B cell (primary cell): ENCODE data around the gene ANKRD23. TPM values are rescaled to one million over a fixed set of nuclear protein-coding genes. Genes with fewer than 3 reads are reported as not detected.

Experiments
- ATAC-seq: fragments of 200-7000 bp; cut with Tn5 transposase; one replicate; pipeline ENCODE4 v1.10.0; 2021; ENCODE audit warnings: low read depth, mild to moderate bottlenecking, moderate number of reproducible peaks, moderate library complexity
- CTCF ChIA-PET: fragments of 350-600 bp; sonication (Branson Sonifier 250); formaldehyde crosslinking; loops from one replicate; lab custom pipeline; 2021; ENCODE audit warnings: antibody characterized with exemption, inconsistent platforms; lab: Charles Lee
- POLR2A ChIA-PET: fragments of 350-600 bp; sonication (Branson Sonifier 250); formaldehyde crosslinking; loops from one replicate; lab custom pipeline; 2021; ENCODE audit warnings: antibody characterized with exemption; lab: Charles Lee
- DNase-seq: peaks from one replicate; pipeline ENCODE4 v3.0.0; 2013
- H2AFZ ChIP-seq: 2 replicates; pipeline ENCODE4 v1.6.1; 2012; ENCODE audit warnings: mild to moderate bottlenecking, low read depth, low read length; ENCODE audit not compliant: insufficient read depth, poor library complexity, severe bottlenecking
- H3K27ac ChIP-seq, 2 donors: 1 replicate in 1 of 2; 2 replicates in 1 of 2; pipeline ENCODE4 v1.5.1; 2012 to 2013; ENCODE audit warnings: low read length in 2 of 2, mild to moderate bottlenecking in 2 of 2, moderate library complexity in 1 of 2
- H3K27me3 ChIP-seq, 4 experiments: fragments of 200-600 bp in 1 of 4; sonication (generic) in 1 of 4; replicated peaks in 1 of 4; 1 replicate in 2 of 4; 2 replicates in 2 of 4; pipeline versions ENCODE4 v1.6.1 to v1.7.0; 2013 to 2016; ENCODE audit warnings: low read length in 3 of 4, mild to moderate bottlenecking in 2 of 4, mixed read lengths in 1 of 4, moderate library complexity in 1 of 4; ENCODE audit not compliant: insufficient read depth in 4 of 4, control insufficient read depth in 3 of 4; ENCODE audit errors: control extremely low read depth in 1 of 4
- H3K36me3 ChIP-seq, 2 experiments: replicated peaks in 1 of 2; 1 replicate in 1 of 2; 2 replicates in 1 of 2; pipeline versions ENCODE4 v1.6.1 to v1.7.1; 2013; ENCODE audit warnings: low read length in 1 of 2; ENCODE audit not compliant: insufficient read depth in 2 of 2, control insufficient read depth in 1 of 2; ENCODE audit errors: control extremely low read depth in 1 of 2, extremely low read depth in 1 of 2
- H3K4me1 ChIP-seq, 2 donors: fragments of 200-600 bp in 1 of 2; sonication (generic) in 1 of 2; 1 replicate in 1 of 2; 2 replicates in 1 of 2; pipeline versions ENCODE4 v1.5.1 to v1.6.1; 2013 to 2017; ENCODE audit warnings: low read length in 2 of 2; ENCODE audit not compliant: control insufficient read depth in 2 of 2, insufficient read depth in 2 of 2
- H3K4me2 ChIP-seq: replicated peaks from 2 replicates; pipeline ENCODE3; 2012; ENCODE audit warnings: mild to moderate bottlenecking, low read depth, low read length; ENCODE audit not compliant: poor library complexity, severe bottlenecking
- H3K4me3 ChIP-seq, 5 experiments: fragments of 200-600 bp in 1 of 5; sonication (generic) in 1 of 5; 1 replicate in 3 of 5; 2 replicates in 2 of 5; pipeline versions ENCODE4 v1.5.1 to v1.7.0; 2011 to 2016; ENCODE audit warnings: low read length in 4 of 5, mild to moderate bottlenecking in 4 of 5, low read depth in 2 of 5, control low read depth in 1 of 5, moderate library complexity in 1 of 5; ENCODE audit not compliant: insufficient read depth in 1 of 5; ENCODE audit errors: control extremely low read depth in 1 of 5, extremely low read depth in 1 of 5
- H3K79me2 ChIP-seq: fragments of 200-600 bp; sonication (generic); one replicate; pipeline ENCODE4 v1.6.0; 2016; ENCODE audit warnings: low read length; ENCODE audit not compliant: control insufficient read depth, insufficient read depth
- H3K9ac ChIP-seq: fragments of 200-600 bp; sonication (generic); 2 replicates; pipeline ENCODE4 v1.6.1; 2017; ENCODE audit warnings: mild to moderate bottlenecking, low read length, moderate library complexity
- H3K9me3 ChIP-seq, 3 donors: one replicate each; pipeline versions ENCODE4 v1.6.1 to v1.7.1; 2013; ENCODE audit warnings: low read length in 2 of 3; ENCODE audit not compliant: control insufficient read depth in 2 of 3, insufficient read depth in 1 of 3; ENCODE audit errors: control extremely low read depth in 1 of 3
- H4K20me1 ChIP-seq: 2 replicates; pipeline ENCODE4 v1.6.0; 2012; ENCODE audit warnings: mild to moderate bottlenecking, low read length; ENCODE audit not compliant: insufficient read depth, control insufficient read depth, poor library complexity, severe bottlenecking
- H3K27ac Mint-ChIP-seq: one replicate; pipeline ENCODE4 v1.8.0; 2021; ENCODE audit warnings: mixed read lengths
- H3K27me3 Mint-ChIP-seq: one replicate; pipeline ENCODE4 v1.8.0; 2021; ENCODE audit warnings: mixed read lengths
- H3K4me1 Mint-ChIP-seq: one replicate; pipeline ENCODE4 v1.8.0; 2021; ENCODE audit warnings: mixed read lengths
- H3K4me3 Mint-ChIP-seq: one replicate; pipeline ENCODE4 v1.8.0; 2021; ENCODE audit warnings: mixed read lengths
- H3K9me3 Mint-ChIP-seq: one replicate; pipeline ENCODE4 v1.8.0; 2022; ENCODE audit warnings: mixed read lengths; ENCODE audit not compliant: insufficient read depth
- CTCF ChIP-seq: fragments of 200-600 bp; IDR thresholded peaks from one replicate; pipeline ENCODE4 v1.8.0; 2022; ENCODE audit warnings: antibody characterized with exemption, mild to moderate bottlenecking
- EZH2 ChIP-seq: IDR thresholded peaks from 2 replicates; pipeline ENCODE4 v1.6.1; 2012; ENCODE audit warnings: borderline replicate concordance, low read depth, mild to moderate bottlenecking, moderate library complexity, low read length; ENCODE audit not compliant: insufficient read depth, poor library complexity, severe bottlenecking
- WGBS: methylation state at CpG from one replicate; pipeline ENCODE4 v1.1.5; 2013; ENCODE audit warnings: missing lambda C conversion rate; ENCODE audit not compliant: insufficient coverage; 5-methylcytosine and 5-hydroxymethylcytosine counted together
- intact Hi-C: fragments of 100-400 bp; cut with micrococcal nuclease; formaldehyde crosslinking; loops from one replicate; pipeline ENCODE4 v1.10.0; 2022
- polyA plus RNA-seq: library from polyadenylated mRNA; depleted of rRNA; stranded (reverse); fragments of >200 nt; gene quantifications from 2 replicates; pipeline ENCODE4 v1.2.3, GENCODE V29; 2012
- total RNA-seq, 2 donors: library from RNA; stranded (reverse); fragments of 120-200 nt in 1 of 2; gene quantifications; 1 replicate in 1 of 2; 2 replicates in 1 of 2; pipeline versions ENCODE4 v1.2.3 to v1.2.4, GENCODE V29; 2013 to 2022

Gene ANKRD23
- total and polyA plus RNA-seq, 2 donors (not counting 1 experiment from before 2014, with no cell fraction given) = 8.8 to 11.3 TPM

- H3K36me3 ChIP-seq = peaks cover 0 to 91% of the 10 kb centered on the region in 2 experiments
- no peaks in the 10 kb centered on the region for H3K9me3 ChIP-seq
- WGBS = 97% methylated on average over 14 of the region's 14 CpGs
- H4K20me1 ChIP-seq = peaks cover 29% of the 10 kb centered on the region
- H3K4me3 Mint-ChIP-seq = no peak overlapping the region
- no peak for TF ChIP-seq CTCF
- TF ChIP-seq EZH2 = no peak
- H3K27me3 Mint-ChIP-seq = no peaks in the 10 kb centered on the region
- no peaks in the 10 kb centered on the region for H3K27me3 ChIP-seq
- H3K4me1 ChIP-seq = peaks cover 0 to 3% of the 10 kb centered on the region in 2 donors
- no peak overlapping the region for H3K4me2 ChIP-seq
- ChIA-PET POLR2A (no interaction called here), CTCF (no interaction called here)
- ATAC-seq (no peak), DNase-seq (no peak)
- no peak overlapping the region for H3K4me3 ChIP-seq
- no peaks in the 10 kb centered on the region for H3K9me3 Mint-ChIP-seq
- intact Hi-C loops = no loop called here
- no peak overlapping the region for H3K9ac ChIP-seq
- H3K79me2 ChIP-seq = peaks cover 3% of the 10 kb centered on the region
- no peak overlapping the region for H3K27ac ChIP-seq
- no peak overlapping the region for H2AFZ ChIP-seq
- no peak overlapping the region for H3K27ac Mint-ChIP-seq
- H3K4me1 Mint-ChIP-seq = peaks cover 7% of the 10 kb centered on the region
Observed at GRCh38 chr2:96828436-96828835, 15.4 kb downstream of the ANKRD23 start.

GRCh38 chr2:96826546-96827278 lies 17.1 kb downstream of the ANKRD23 start:
- no peak overlapping the region for H3K4me3 ChIP-seq
- H2AFZ ChIP-seq = no peak overlapping the region
- H3K27me3 Mint-ChIP-seq = no peaks in the 10 kb centered on the region
- TF ChIP-seq EZH2 (no peak), CTCF (no peak)
- CTCF ChIA-PET = interaction anchor here (1.2 kb wide), 1 partner anchor 17 kb away, joined by 4 read pairs; no protein-coding TSS in a partner anchor
- H3K36me3 ChIP-seq = peaks cover 0 to 84% of the 10 kb centered on the region in 2 experiments
- DNase-seq (no peak), ATAC-seq (no peak)
- 94% methylated on average over 18 of the region's 22 CpGs for WGBS
- POLR2A ChIA-PET = interaction anchor here (0.7 kb wide), 1 partner anchor 11 kb away, joined by 6 read pairs; the partner anchor contains the start of gene CNNM3
- no peaks in the 10 kb centered on the region for H3K9me3 ChIP-seq
- no peaks in the 10 kb centered on the region for H3K9me3 Mint-ChIP-seq
- intact Hi-C loops = no loop called here
- no peak overlapping the region for H3K4me2 ChIP-seq
- H4K20me1 ChIP-seq = peaks cover 44% of the 10 kb centered on the region
- H3K27ac Mint-ChIP-seq = no peak overlapping the region
- H3K27ac ChIP-seq = no peak overlapping the region
- no peaks in the 10 kb centered on the region for H3K4me1 ChIP-seq
- peaks cover 5% of the 10 kb centered on the region for H3K4me1 Mint-ChIP-seq
- no peaks in the 10 kb centered on the region for H3K27me3 ChIP-seq
- peaks cover 17% of the 10 kb centered on the region for H3K79me2 ChIP-seq
- H3K9ac ChIP-seq = no peak overlapping the region
- H3K4me3 Mint-ChIP-seq = no peak overlapping the region
